Breast epithelium (tissue), 3 donors: ENCODE results near the gene ZNF180.

ENCODE experiments used
- CTCF ChIP-seq, 3 donors: fragments of 450-650 bp; IDR thresholded peaks; one replicate each; pipeline ENCODE4 v1.5.1; 2016 to 2017; ENCODE audit warnings: antibody characterized with exemption in 3 of 3, mild to moderate bottlenecking in 3 of 3, moderate library complexity in 3 of 3
- POLR2A ChIP-seq: fragments of 450-650 bp; IDR thresholded peaks from one replicate; pipeline ENCODE4 v1.6.1; 2016; ENCODE audit warnings: antibody characterized with exemption, mild to moderate bottlenecking, moderate library complexity

- TF ChIP-seq POLR2A (no peak), CTCF (IDR thresholded peaks at IDR 0.05) (no peak)
Observed at GRCh38 chr19:44499559-44499958, 763 bp downstream of the ZNF180 start.
